GM12891 (cell line): ENCODE data around the gene VSIG10.

Experiments used
- POLR2A ChIP-seq: IDR thresholded peaks from 2 replicates; pipeline ENCODE4 v1.6.1; 2011; ENCODE audit warnings: low read depth, low read length, control low read depth
- POLR2AphosphoS5 ChIP-seq: IDR thresholded peaks from 2 replicates; pipeline ENCODE4 v1.6.1; 2011; ENCODE audit warnings: low read depth, low read length, control low read depth
- SPI1 ChIP-seq: IDR thresholded peaks from 2 replicates; pipeline ENCODE4 v1.6.1; 2011; ENCODE audit warnings: low read depth, low read length, control low read depth

DNA sequence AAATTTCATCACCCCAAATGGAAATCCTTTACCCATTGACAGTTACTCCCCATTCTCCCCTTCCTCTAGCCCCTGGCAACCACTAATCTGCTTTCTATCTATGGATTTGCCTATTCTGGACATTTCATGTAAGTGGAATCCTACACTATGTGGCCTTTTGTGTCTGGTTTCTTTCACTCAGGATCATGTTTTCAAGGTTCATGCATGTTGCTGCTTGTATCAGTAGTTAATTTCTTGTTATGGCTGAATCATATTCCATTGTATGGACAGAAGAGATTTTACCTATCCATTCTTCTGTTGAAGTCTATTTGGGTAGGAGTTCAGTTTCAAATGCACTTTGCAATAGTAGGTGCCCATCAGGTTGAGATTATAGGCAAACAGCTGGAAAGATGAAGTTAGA lies 85.9 kb downstream of the VSIG10 start:
- TF ChIP-seq POLR2AphosphoS5 (no peak), POLR2A (no peak), SPI1 (no peak)
